Stimulated activated CD4-positive, alpha-beta T cell treated with anti-CD3 and anti-CD28 coated beads, Interleukin-2, amount 100 ng/mL, for 24 hours (primary cell): ENCODE data around the gene PAM.
"Not testable (repeated sequence)": the region's sequence is repeated elsewhere in the genome, so short reads cannot be mapped to it uniquely, and the experiment has no call there.

Experiments used
- DNase-seq, 2 donors: peaks; one replicate each; pipeline ENCODE4 v3.0.0-alpha.2; 2020

Gene PAM

GRCh38 chr5:102754767-102755431 lies at the start of gene PAM:
Gene PAM (plus strand): TSS chr5:102755305. CDS start chr5:102866196, 110,891 bp downstream.
- peak; percentile 78 to 84 for DNase-seq

GRCh38 chr5:102711525-102712385 lies 43.4 kb upstream of the PAM start:
- DNase-seq, result no peak

- no peak for DNase-seq
These were observed 41.8 kb upstream of the PAM start for GRCh38 chr5:102713278-102713677.

GRCh38 chr5:102713682-102714231 lies 41.3 kb upstream of the PAM start:
- DNase-seq, result no peak

DNA sequence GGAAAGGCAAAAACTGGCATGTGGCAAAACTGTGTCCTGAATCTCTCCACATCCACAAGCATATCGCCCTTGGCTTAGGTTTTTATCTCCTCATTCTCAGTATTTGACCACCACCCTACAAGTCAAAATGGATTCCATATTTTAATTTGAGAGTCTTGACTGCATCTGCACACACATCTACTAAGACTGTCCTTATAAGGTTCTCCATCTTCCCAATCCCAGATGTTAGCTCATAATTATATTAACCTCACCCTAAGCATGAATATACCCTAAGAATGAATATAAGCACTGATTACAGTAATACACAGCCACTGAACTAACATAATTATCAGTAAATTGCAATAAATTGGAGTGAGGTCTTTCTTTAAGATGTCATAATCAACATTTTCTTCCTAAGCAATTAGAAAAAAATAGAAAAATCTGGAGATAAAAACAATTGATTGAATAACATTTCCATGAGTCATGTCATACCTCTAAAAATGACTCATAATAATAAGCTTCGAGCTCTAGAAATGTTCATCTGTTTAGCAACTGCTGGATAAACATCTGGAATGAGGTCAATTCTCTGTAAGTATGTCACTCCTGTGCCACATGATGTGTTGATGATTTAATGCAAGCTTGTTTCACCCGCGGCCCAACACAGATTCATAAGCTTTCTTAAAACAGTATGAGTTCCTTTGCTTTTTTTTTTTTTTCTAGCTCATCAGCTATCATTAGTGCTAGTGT lies 39.9 kb upstream of the PAM start:
- no peak for DNase-seq

GRCh38 chr5:102716017-102716416 lies 39.1 kb upstream of the PAM start:
- no peak for DNase-seq

GRCh38 chr5:102718819-102719218 lies 36.3 kb upstream of the PAM start:
- no peak for DNase-seq

DNA sequence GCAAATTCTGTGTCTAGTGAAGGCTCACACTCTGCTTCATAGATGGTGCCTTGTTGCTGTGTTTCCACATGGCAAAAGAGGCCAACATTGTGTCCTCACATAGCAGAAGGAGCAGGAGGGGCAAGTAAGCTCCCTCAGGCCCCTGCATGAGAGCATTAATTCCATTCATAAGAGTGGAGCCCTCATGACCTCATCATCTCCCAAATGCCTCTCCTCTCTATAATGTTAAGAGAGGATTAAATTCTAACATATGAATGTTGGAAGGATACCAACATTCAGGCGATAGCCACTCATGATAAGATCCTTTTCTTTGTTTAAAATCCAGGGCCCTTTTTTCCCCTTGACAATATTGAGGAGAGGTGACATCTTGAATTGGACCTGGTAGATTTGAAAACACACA lies 35.2 kb upstream of the PAM start:
- DNase-seq, result no peak

DNA sequence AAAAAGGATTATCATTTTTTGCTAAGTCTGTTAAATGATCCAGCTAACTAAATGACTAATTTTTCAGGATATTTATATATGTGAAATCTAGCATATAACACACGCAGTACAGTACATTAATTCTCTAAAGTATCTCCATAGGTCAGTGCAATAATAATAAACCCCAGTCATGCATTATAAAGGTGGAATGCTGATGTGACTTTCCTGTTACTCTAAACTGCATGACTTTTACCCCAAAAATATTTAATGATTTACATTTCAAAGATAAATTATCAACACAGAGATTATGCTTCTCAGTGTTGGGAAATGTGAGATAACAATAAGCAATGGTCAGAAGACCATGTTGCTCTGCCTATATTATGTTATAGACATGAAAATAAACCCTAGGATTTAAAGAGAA lies 34.1 kb upstream of the PAM start:
- no peak for DNase-seq

- no peak for DNase-seq
These were observed 32.2 kb upstream of the PAM start for GRCh38 chr5:102722931-102723330.

DNA sequence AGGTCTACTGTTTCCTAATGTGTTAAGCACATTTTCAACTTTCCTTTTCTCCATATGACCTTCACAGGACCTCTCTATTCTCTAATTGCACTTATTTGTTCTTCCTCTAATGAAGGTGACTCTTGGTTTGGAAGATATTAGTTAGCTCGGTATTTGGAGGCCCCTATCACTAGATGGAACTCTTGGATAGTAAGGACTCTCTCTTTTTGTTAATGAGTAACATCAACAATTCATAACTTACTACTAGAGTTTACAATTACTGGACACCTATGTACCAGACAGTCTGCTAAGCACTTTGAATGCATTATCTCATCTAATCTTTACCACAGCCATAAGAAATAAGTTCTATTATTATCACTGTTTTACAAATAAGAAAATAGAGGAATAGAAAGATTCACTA lies 23.4 kb upstream of the PAM start:
- no peak for DNase-seq

DNA sequence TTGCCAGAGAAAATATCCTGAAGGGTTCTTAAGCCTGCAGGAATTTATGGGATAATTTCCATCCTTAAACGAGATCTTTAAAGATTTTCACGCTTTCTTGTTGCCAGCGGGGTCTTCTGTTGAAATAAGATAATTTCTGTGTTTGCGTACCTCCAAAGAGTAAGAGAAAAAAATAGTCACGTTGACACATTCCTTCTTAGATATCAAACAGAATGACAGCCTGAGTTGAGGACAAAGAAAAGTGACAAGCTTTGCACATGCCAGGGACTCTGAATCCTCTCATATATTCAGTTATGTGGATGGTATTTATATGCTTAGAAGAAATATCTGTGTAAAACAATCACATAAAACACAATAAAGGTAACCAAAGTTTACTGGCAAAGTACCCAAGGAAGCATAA lies 21.6 kb upstream of the PAM start:
- no peak for DNase-seq

DNA sequence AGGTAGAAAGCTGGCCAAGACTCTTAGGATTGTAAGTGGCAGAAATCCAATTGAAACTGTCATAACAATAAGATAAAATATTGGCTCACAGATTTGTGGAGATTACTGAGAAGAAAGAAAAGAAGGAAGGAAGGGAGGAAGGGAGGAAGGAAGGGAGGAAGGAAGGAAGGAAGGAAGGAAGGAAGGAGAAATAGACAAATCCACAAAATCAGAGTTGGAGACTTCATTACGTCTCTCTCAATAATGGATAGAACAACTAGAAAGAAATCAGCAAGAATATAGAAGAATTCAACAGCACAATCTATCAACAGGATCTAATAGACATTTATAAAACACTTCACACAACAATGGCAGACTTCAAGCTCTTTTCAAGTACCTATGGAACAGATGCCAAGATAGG lies 17.9 kb upstream of the PAM start:
- DNase-seq, result no peak

GRCh38 chr5:102737805-102738469 lies 17.2 kb upstream of the PAM start:
- no peak for DNase-seq

DNA sequence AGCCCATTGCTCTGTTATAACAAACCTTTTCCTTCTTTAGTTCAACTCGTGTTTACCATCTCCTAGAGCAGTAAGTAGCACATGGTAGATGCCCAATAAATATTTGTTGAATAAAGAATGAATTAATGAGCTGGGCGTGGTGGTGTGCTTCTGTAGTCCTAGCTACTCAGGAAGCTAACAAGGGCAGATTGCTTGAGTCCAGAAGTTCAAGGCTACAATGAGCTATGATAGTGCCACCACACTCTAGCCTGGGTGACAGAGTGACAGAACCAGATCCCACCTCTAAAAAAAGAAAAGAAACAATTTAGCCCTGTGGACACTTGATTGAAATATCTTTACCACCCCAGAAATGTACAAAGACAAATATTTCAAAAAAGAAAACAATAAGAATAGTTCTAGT lies 14.6 kb upstream of the PAM start:
- DNase-seq, result no peak

- DNase-seq, result no peak
These were observed 12.9 kb upstream of the PAM start for GRCh38 chr5:102742215-102742614.

DNA sequence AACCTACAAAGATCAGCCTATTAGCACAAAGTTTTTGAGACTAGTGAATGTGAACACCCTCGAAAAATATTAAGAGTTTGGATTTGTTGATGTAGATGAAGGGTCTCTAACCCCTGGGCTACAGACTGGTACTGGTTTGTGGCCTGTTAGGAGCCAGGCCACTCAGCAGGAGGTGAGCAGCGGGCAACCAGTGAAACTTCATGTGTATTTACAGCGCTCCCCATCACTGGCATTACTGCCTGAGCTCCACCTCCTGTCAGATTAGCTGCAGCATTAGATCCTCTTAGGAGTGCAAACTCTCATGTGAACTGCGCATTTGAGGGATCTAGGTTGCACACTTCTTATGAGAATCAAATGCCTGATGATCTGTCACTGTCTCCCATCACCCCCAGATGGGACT lies 11.2 kb upstream of the PAM start:
- no peak for DNase-seq

DNA sequence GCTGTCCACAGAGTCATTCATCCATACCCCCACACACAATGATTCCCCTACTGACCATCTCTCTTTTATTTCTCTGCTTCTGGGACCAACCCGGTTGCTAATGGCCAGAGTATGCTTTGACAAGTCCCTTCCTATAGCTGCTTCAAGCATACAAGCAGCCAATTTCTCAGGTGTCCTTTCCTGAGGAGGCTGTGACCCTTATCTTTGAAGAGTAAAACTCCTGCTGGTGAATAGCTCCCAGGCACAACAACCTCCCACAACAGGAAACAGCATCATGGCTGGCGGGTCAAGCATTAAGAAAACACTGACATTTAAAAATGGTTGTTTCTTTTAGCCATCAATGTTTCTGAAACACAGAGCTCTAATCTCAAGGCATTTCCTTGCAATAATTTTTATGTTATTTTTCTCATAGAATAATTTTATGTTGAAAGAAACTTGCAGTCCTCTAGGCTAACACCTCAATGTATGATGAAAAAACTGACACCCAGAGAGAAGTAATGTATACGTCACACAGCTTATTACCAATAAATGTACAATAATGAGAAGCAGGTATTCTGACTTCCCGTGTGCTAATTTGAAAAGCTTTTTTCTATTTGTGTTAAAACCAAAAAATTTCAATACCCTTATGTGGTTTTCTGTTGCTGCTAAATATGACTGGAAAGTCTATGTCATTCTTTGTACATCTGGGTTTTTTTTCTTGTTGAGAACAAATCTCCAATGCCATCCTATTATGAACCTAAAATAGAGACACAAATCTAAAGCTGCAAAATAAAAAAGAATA lies 7.5 kb upstream of the PAM start:
- DNase-seq, result no peak

DNA sequence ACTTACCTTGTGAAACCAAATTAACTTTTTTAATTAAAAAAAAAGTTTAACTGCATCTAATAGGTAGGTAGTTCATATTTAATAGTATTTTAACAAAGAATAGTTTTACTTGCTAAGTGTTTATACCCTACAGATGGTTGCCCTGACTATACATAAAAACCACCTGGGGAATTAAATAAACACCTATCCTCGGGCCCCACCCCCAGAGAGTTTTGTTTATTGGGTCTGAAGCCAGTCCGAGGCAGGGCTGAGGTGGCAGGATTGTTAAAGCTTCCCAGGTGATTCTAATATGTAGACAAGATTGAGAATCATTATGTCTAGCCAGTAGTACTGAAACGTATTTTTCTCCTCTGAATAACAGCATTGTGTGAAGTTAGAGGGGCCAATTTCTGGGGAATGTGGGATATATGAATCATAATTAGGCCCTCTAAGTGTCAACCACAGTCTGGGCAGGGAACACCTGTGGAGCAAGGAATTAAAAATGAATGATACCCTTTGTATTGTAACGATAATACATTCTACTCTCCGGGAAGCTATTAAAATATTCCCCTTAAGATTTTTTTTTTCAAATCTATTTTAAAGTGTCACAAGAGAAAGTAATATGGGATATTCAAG lies 5.6 kb upstream of the PAM start:
- no peak for DNase-seq

GRCh38 chr5:102750151-102750834 lies 4.8 kb upstream of the PAM start:
- DNase-seq, result no peak

DNA sequence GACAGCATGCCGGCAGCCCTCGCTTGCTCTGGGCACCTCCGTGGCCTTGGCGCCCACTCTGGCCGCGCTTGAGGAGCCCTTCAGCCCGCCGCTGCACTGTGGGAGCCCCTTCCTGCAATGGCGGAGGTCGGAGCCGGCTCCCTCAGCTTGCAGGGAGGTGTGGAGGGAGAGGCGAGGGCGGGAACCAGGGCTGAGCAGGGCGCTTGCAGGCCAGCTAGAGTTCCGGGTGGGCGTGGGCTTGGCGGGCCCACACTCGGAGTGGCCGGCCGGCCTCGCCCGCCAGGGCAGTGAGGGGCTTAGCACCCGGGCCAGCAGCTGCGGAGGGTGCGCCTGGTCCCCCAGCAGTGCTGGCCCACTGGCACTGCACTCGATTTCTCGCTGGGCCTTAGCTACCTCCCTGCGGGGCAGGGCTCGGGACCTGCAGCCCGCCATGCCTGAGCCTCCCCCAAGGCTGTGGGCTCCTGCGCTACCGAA lies 3.2 kb upstream of the PAM start:
- not testable (repeated sequence) for DNase-seq
